Central memory CD4-positive, alpha-beta T cell (primary cell): Measurements from ENCODE around the gene IRF8.

Experiments used
- DNase-seq: peaks from one replicate; pipeline ENCODE4 v3.0.0; 2022

The IRF8 gene

DNA sequence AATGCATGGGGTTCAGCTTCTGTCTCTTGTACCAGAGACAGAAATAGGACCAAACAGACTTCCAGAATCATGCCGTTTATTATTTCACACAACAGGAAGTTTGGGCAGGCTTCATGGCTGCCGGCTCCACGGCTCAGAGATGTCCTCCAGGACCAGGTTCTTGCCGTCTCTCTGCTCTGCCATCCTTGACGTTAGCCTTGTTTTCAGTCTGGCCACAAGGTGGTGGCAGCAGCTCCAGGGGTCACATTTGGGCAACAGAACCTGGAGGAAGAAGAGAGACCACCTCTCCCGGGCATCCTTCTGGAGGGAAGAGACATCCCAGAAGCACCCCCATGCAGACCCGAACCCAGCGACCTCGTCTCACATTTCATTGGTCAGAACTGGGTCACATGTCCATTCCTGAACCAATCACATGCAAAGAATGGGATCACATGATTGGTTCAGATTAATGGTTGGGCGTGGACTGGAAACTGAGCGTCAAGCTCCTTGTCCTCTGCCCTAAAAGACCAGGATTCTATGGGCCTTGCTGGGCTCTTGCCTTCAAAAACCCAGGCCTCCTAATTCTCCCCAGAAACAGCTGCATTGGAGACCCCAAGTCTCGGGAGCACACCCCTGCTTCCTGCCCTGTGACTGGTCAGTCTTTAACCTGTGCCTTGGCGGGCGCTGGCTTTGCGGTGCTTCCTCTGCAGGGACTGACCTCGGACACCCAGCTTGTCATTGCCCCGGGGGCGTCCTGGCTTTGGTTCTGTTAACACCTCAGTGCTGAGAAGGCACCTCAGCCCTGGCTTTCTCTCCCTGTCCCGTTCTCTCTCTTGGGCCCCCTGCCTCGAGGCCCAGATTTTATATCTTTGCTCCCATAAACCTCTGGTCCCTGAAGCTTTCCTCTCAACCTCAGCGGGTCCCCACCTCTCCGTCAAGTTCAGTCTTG lies 63.3 kb downstream of the IRF8 start:
- no peak for DNase-seq

GRCh38 chr16:85963753-85964285 lies 64.9 kb downstream of the IRF8 start:
- no peak for DNase-seq

GRCh38 chr16:85965125-85965524 lies 66.2 kb downstream of the IRF8 start:
- no peak for DNase-seq

GRCh38 chr16:85967111-85967510 lies 68.1 kb downstream of the IRF8 start:
- DNase-seq = no peak

GRCh38 chr16:85968041-85968920 lies 69.3 kb downstream of the IRF8 start:
- no peak for DNase-seq

DNA sequence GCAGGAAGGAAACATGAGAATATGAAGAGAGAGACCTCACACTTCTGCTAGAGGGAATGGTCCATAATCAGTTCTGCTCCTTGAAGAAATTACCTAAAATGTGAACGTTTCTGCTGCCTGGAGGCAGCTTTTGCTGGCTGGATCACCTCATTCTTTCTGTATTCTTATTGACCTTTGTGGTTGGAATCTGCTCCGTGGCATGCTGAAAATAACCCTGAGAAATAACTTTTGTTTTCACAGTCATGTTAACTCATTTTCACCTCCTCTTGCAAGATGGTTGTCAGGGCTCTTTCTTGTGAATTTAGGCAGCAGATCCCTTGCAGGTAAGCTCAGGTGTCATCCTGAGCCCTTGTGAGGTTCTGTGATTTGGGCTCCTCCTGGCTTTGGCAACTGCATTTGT lies 70.2 kb downstream of the IRF8 start:
- DNase-seq = no peak

- no peak for DNase-seq
Observed at GRCh38 chr16:85969591-85969990, 70.6 kb downstream of the IRF8 start.

DNA sequence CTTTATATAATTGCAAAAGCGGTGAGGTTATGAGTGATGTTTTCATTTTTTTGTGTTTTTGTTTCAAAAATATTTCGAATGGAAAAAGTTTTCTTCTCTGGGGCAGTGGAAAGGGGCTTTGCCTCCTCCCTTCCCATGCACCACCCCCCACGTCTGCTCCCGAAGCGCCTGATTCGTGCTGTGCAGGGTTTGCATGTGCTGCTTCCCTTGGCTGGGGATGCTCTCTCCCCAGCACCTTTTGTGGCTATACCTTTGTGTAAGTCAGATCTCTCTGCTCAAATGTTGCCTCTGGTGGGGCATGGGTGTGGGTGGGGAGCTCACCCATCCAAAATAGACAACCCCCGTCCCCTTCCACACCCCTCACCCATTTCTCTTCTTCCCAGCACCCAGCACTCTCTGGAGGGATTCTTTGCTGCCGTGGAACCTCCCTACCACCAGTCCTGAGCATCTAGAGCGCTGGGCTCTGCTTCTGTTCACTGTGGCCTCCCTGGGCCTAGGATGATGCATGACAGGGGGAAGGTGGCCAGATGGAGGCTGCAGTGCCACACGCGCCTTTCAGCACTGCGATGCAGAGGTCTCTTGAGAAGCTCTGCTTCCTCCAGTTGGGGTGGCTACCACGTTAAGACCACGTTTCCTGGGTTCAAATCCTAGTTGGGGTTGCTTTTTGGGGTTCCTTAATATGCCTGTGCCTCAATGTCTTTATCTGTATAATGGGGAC lies 71.2 kb downstream of the IRF8 start:
- DNase-seq = no peak

GRCh38 chr16:85970738-85971137 lies 71.8 kb downstream of the IRF8 start:
- no peak for DNase-seq
